Transverse colon (tissue), 4 donors: ENCODE results near the gene SPTBN1. TPM values are rescaled to one million over a fixed set of nuclear protein-coding genes. Genes with fewer than 3 reads are reported as not detected.

ENCODE experiments used
- DNase-seq: peaks from one replicate; pipeline ENCODE4 v3.0.0-alpha.2; 2019
- H3K27ac ChIP-seq, 4 donors: fragments of 200-600 bp; sonication (generic); 2 replicates each; pipeline ENCODE4 v1.5.1; 2016 to 2018; ENCODE audit warnings: inconsistent platforms in 4 of 4
- H3K27me3 ChIP-seq: fragments of 200-600 bp; sonication (generic); 2 replicates; pipeline ENCODE4 v1.5.1; 2017; ENCODE audit warnings: inconsistent platforms
- H3K36me3 ChIP-seq, 4 donors: fragments of 200-600 bp; sonication (generic); 2 replicates each; pipeline ENCODE4 v1.5.1; 2017 to 2019; ENCODE audit warnings: inconsistent platforms in 4 of 4
- H3K4me1 ChIP-seq, 4 donors: fragments of 200-600 bp; sonication (generic); 2 replicates each; pipeline ENCODE4 v1.5.1; 2017 to 2020; ENCODE audit warnings: inconsistent platforms in 4 of 4
- H3K4me3 ChIP-seq, 4 donors: fragments of 200-600 bp; sonication (generic); 1 replicate in 1 of 4; 2 replicates in 3 of 4; pipeline versions ENCODE4 v1.5.1 to v1.6.1; 2017 to 2019; ENCODE audit warnings: inconsistent platforms in 4 of 4
- H3K9me3 ChIP-seq, 2 donors: fragments of 200-600 bp; sonication (generic); 2 replicates each; pipeline ENCODE4 v1.5.1; 2017 to 2019; ENCODE audit warnings: inconsistent platforms in 2 of 2
- EP300 ChIP-seq: sonication (generic); formaldehyde crosslinking; IDR thresholded peaks from one replicate; pipeline ENCODE4 v1.6.1; 2017; ENCODE audit warnings: antibody characterized with exemption, low read depth
- POLR2A ChIP-seq: fragments of 450-650 bp; IDR thresholded peaks from one replicate; pipeline ENCODE4 v1.6.1; 2016; ENCODE audit warnings: antibody characterized with exemption, mild to moderate bottlenecking, moderate library complexity
- POLR2AphosphoS5 ChIP-seq, 3 donors: sonication (generic); formaldehyde crosslinking; IDR thresholded peaks; one replicate each; pipeline ENCODE4 v1.6.1; 2016; ENCODE audit warnings: antibody characterized with exemption in 3 of 3
- WGBS, 2 donors: methylation state at CpG; one replicate each; pipeline ENCODE4 v1.1.5; 2018; ENCODE audit warnings: low coverage in 1 of 2; 5-methylcytosine and 5-hydroxymethylcytosine counted together
- in situ Hi-C, 4 donors: fragments of 200-750 bp; cut with MboI; loops; one replicate each; pipeline versions ENCODE4 v1.15.0 to v1.15.1; 2017; ENCODE audit warnings: low sequenced_read_pairs in 3 of 4, low pct_ligation_motif_present in 1 of 4, low pct_unique_long_range_greater_than_20kb in 1 of 4
- intact Hi-C: fragments of 100-400 bp; cut with DNase I; formaldehyde crosslinking; loops from one replicate; pipeline ENCODE4 v1.15.1; 2023; ENCODE audit warnings: low total_unique reads
- total RNA-seq, 4 donors: library from RNA; depleted of rRNA; stranded (reverse); fragments of >200 nt; gene quantifications; one replicate each; pipeline ENCODE4 v1.1.0, GENCODE V29; 2016
- TF ChIP-seq, protein P1 (sequence below), 5 experiments: fragments of 200-600 bp in 3 of 5; fragments of 450-650 bp in 2 of 5; sonication (generic) in 3 of 5; IDR thresholded peaks; 1 replicate in 2 of 5; 2 replicates in 3 of 5; pipeline ENCODE4 v1.5.1; 2016 to 2017; ENCODE audit warnings: antibody characterized with exemption in 5 of 5, inconsistent platforms in 3 of 5, mild to moderate bottlenecking in 2 of 5, moderate library complexity in 1 of 5

Gene SPTBN1
- total RNA-seq, 4 donors from 2014 or later, result 269 to 301 (median 285) TPM

DNA sequence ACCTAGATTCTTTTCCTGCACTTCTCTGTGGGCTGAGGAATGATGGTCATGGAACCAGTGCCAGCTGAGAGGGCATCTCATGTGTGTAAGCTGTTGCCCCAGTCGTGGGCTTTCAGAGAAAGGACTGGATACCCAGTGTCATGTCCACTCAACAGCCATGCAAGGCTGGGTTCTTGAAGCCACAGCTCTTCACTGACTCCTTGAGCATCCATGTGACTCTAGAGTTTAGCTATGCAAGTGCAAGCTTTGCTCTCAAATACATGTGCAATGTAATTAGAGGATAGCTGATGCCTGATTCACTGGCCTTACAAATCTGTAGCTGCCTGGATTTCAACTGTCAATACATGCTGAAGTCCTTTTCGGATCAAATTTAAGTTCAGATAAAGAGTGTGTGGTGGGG is 220.5 kb downstream of the SPTBN1 start:
- in situ Hi-C loops (no loop called here), intact Hi-C loops (no loop called here)
- H3K36me3 ChIP-seq, result no peaks in the 10 kb centered on the region
- H3K27ac ChIP-seq, result no peak overlapping the region
- H3K9me3 ChIP-seq, result no peaks in the 10 kb centered on the region
- WGBS, 2 donors, result 77 to 100% methylated on average over 1 to 2 of the region's 2 CpGs
- TF ChIP-seq POLR2A (no peak), POLR2AphosphoS5 (IDR thresholded peaks at IDR 0.05) (no peak), EP300 (no peak)
- TF ChIP-seq, protein P1, sequence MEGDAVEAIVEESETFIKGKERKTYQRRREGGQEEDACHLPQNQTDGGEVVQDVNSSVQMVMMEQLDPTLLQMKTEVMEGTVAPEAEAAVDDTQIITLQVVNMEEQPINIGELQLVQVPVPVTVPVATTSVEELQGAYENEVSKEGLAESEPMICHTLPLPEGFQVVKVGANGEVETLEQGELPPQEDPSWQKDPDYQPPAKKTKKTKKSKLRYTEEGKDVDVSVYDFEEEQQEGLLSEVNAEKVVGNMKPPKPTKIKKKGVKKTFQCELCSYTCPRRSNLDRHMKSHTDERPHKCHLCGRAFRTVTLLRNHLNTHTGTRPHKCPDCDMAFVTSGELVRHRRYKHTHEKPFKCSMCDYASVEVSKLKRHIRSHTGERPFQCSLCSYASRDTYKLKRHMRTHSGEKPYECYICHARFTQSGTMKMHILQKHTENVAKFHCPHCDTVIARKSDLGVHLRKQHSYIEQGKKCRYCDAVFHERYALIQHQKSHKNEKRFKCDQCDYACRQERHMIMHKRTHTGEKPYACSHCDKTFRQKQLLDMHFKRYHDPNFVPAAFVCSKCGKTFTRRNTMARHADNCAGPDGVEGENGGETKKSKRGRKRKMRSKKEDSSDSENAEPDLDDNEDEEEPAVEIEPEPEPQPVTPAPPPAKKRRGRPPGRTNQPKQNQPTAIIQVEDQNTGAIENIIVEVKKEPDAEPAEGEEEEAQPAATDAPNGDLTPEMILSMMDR (IDR thresholded peaks at IDR 0.05), result no peak
- H3K27me3 ChIP-seq, result no peaks in the 10 kb centered on the region
- no peak overlapping the region for H3K4me3 ChIP-seq
- H3K4me1 ChIP-seq, result peaks cover 5 to 29% (median 21%) of the 10 kb centered on the region in 4 donors
- no peak for DNase-seq

DNA sequence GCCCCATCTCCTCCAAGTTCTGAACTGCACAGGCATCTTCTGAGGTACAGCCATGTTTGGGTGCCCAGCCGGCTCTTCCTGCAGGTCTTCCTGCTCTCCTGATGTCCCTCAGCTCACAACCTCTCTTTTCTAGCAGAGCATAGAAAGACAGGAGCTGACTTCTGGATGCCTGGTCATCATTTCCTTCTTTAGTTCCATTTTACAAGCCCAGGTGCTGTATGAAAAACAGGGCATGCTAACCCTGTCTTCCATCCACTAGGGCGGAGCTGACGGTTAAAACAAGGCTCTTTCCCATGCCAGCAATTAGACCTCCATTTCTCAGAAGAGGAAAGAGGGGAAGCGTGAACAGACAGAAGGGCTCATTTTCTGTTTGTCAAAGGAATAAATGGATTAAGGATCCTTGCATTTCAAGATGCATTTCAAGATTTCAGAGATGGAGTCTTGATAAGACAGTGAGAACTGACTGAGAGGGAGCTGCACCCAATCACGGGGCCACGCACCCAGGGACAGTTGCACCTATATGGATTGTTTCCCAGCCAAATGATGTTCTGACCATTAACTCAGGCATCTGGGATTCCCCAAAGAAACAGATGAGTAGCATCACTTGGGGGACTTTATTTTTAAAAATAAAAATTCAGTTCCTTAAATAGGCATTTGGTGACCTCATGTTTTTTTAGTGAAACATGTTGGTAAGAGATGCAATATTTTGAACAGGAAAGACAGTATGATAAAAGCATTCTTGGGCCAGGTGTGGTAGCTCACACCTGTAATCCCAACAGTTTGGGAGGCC is 221.5 kb downstream of the SPTBN1 start:
- no peak overlapping the region for H3K27ac ChIP-seq
- intact Hi-C loops, result no loop called here
- no peak overlapping the region for H3K4me3 ChIP-seq
- no peaks in the 10 kb centered on the region for H3K9me3 ChIP-seq
- 89 to 100% methylated on average over 1 to 6 of the region's 6 CpGs for WGBS, 2 donors
- H3K36me3 ChIP-seq, result no peaks in the 10 kb centered on the region
- DNase-seq, result no peak
- peaks cover 5 to 19% (median 15%) of the 10 kb centered on the region in 4 donors for H3K4me1 ChIP-seq
- TF ChIP-seq POLR2AphosphoS5 (IDR thresholded peaks at IDR 0.05) (no peak), POLR2A (no peak), EP300 (no peak)
- TF ChIP-seq, protein P1 (IDR thresholded peaks at IDR 0.05), result no peak
- in situ Hi-C loops, result no loop called here
- no peaks in the 10 kb centered on the region for H3K27me3 ChIP-seq

DNA sequence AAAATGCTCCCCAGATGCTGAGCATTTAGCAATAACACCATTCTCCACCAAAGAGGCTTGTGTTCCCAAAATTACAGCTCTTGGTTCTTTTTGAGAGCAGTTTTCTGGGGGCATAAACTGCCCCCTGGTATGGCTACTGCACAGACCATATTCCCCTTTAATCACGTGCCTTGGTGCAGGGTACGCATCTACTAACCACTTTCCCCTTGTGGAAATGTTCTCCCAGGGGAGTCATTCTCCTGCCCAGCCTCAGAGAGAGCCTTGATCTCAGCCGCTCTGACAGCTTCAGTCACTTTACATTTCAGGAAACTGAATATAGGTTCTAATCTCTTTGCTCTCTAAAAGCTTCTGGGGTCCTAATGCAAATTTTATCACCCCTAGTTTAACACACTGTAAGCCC is 222.6 kb downstream of the SPTBN1 start:
- Histone ChIP-seq H3K4me3 (no peak overlapping the region), H3K36me3 (no peaks in the 10 kb centered on the region), H3K27me3 (no peaks in the 10 kb centered on the region), H3K9me3 (no peaks in the 10 kb centered on the region), H3K4me1 (peaks cover 0 to 9% (median 5%) of the 10 kb centered on the region in 4 donors), H3K27ac (no peak overlapping the region)
- intact Hi-C loops, result no loop called here
- 84% methylated on average over 3 of the region's 3 CpGs; no CpG with 5 or more reads in 1 of the 2 donors for WGBS, 2 donors
- no peak for DNase-seq
- in situ Hi-C loops, result no loop called here
- TF ChIP-seq EP300 (no peak), POLR2A (no peak), POLR2AphosphoS5 (IDR thresholded peaks at IDR 0.05) (no peak)
- TF ChIP-seq, protein P1 (IDR thresholded peaks at IDR 0.05), result no peak

DNA sequence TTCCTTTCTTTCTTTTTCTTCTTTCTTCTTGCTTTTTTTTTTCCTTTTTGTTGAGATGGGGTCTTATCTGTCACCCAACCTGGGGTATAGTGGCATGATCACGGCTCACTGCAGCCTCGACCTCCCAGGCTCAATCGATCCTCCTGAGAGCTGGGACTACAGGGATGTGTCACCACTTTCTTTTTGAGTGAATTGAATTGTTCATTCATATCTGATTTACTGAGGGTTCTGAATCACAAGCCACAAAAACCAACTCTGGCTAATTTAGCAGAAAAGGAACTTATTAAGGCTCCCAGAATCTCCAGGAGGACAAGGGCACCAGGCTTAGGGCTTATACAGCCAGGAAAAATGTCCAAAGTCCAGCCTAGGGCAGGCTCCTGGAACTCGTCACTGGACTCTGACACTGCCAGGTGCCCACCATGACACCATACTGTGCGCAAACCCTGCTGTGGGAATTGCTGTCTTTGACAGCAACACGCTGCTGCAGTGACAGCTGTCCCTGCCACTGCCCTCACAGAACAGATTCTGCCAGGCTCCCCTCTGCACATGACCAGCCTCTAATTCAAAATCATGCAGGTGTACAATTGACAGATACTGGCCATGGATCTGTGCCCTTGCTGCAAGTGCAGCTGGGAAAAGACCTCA is 224.4 kb downstream of the SPTBN1 start:
- H3K36me3 ChIP-seq, result no peaks in the 10 kb centered on the region
- TF ChIP-seq POLR2AphosphoS5 (IDR thresholded peaks at IDR 0.05) (no peak), POLR2A (no peak), EP300 (no peak)
- TF ChIP-seq, protein P1 (IDR thresholded peaks at IDR 0.05), result no peak
- H3K27ac ChIP-seq, result no peak overlapping the region
- intact Hi-C loops, result no loop called here
- no peaks in the 10 kb centered on the region for H3K9me3 ChIP-seq
- H3K27me3 ChIP-seq, result no peaks in the 10 kb centered on the region
- in situ Hi-C loops, result no loop called here
- no peak for DNase-seq
- WGBS, 2 donors, result 63% methylated on average over 6 of the region's 6 CpGs; no CpG with 5 or more reads in 1 of the 2 donors
- H3K4me1 ChIP-seq, result no peaks in the 10 kb centered on the region
- H3K4me3 ChIP-seq, result no peak overlapping the region
